ENCODE measurements around the gene MYO10. TPM values are rescaled to one million over a fixed set of nuclear protein-coding genes. Genes with fewer than 3 reads are reported as not detected.

Gene MYO10
- total RNA-seq, 2 experiments from 2014 or later = not detected

DNA sequence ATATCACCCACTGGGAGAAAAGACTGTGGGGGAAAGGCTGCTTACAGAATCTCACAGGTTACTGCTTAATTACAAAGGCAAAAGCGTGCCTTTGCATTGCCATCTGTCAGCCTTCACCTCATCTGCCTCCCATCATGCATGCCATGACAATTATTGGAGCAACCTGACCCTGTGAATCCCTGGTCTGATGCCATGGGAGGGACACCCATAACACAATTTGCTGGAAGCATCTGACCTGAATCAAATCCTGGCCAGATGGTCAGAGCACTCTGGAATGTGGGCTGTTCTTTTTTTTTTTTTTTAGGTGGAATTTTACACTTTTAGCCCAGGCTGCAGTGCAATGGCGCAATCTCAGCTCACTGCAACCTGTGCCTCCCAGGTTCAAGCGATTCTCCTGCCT lies 307.7 kb downstream of the MYO10 start:
- POLR2A ChIA-PET = interaction anchor here (1.1 to 7.3 kb wide), 5 partner anchors 11 to 45 kb away, joined by 3 to 206 read pairs (median 8); partner anchors contain the start of gene RETREG1
- Histone ChIP-seq H3K27me3 (ENCODE audit: control insufficient read depth in 1 of 2, insufficient read depth in 2 of 2, low read length in 2 of 2) (no peaks in the 10 kb centered on the region), H3K4me1 (ENCODE audit: insufficient read depth, low read length) (peaks cover 50% of the 10 kb centered on the region), H3K27ac (ENCODE audit: low read depth in 1 of 2, low read length in 2 of 2) (no peak overlapping the region), H3K9me3 (ENCODE audit: control insufficient read depth in 1 of 2, insufficient read depth in 1 of 2, low read length in 2 of 2) (no peaks in the 10 kb centered on the region), H3K4me3 (ENCODE audit: low read length) (no peak overlapping the region), H3K36me3 (ENCODE audit: insufficient read depth, low read length) (no peaks in the 10 kb centered on the region)
- CTCF ChIA-PET = interaction anchor here (3.7 kb wide), 1 partner anchor 12 kb away, joined by 21 read pairs; the partner anchor contains the start of gene RETREG1
- ATAC-seq (ENCODE audit: poor library complexity) (no peak), DNase-seq (no peak)
- Mint-ChIP-seq H3K27ac (peak overlapping the region; percentile 93), H3K27me3 (no peaks in the 10 kb centered on the region), H3K9me3 (no peaks in the 10 kb centered on the region), H3K4me3 (no peak overlapping the region), H3K4me1 (ENCODE audit: low read depth) (peaks cover 43% of the 10 kb centered on the region), H3K36me3 (ENCODE audit: low read depth) (peaks cover 7% of the 10 kb centered on the region)
- intact Hi-C loops (cut with DNase I, micrococcal nuclease) = no loop called here
- TF ChIP-seq, protein P1, sequence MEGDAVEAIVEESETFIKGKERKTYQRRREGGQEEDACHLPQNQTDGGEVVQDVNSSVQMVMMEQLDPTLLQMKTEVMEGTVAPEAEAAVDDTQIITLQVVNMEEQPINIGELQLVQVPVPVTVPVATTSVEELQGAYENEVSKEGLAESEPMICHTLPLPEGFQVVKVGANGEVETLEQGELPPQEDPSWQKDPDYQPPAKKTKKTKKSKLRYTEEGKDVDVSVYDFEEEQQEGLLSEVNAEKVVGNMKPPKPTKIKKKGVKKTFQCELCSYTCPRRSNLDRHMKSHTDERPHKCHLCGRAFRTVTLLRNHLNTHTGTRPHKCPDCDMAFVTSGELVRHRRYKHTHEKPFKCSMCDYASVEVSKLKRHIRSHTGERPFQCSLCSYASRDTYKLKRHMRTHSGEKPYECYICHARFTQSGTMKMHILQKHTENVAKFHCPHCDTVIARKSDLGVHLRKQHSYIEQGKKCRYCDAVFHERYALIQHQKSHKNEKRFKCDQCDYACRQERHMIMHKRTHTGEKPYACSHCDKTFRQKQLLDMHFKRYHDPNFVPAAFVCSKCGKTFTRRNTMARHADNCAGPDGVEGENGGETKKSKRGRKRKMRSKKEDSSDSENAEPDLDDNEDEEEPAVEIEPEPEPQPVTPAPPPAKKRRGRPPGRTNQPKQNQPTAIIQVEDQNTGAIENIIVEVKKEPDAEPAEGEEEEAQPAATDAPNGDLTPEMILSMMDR (IDR thresholded peaks at IDR 0.05) = no peak

DNA sequence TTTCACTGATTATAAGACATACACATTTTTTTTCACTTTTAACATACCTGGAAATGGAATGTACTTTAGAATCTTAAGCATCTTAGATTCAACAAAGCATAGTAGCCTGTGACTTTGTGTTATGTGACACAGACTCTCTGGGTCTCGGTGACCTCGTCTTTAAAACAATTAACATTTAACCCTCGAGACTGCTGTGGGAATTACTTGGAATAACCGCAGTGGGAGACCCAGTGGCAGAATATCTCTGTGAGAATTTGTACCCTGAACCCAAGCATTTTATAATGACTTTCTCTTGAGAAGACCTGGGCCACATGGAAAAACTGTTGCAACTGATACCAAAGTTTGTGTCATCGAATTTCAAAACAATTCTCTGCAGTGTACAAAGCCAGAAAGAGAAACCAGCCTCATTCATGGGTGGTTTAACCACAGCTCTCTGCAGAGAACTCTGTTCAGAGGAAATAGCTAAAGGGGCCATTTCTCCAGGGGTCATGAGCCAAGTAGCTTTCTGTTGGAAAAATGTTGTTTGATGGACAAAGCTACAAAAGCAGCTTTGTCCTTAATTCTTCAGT lies 309.3 kb downstream of the MYO10 start:
- H3K4me1 Mint-ChIP-seq (ENCODE audit: low read depth) = peaks cover 43% of the 10 kb centered on the region
- peak overlapping the region; percentile 93 for H3K27ac Mint-ChIP-seq
- no peaks in the 10 kb centered on the region for H3K9me3 Mint-ChIP-seq
- DNase-seq = peak in 4 of 14 experiments; percentile 32 to 60 (median 52)
- H3K4me3 ChIP-seq (ENCODE audit: low read length) = no peak overlapping the region
- ATAC-seq (ENCODE audit: poor library complexity) = peak; percentile 46
- peaks cover 50% of the 10 kb centered on the region for H3K4me1 ChIP-seq (ENCODE audit: insufficient read depth, low read length)
- TF ChIP-seq, protein P1 (IDR thresholded peaks at IDR 0.05) = no peak
- no peaks in the 10 kb centered on the region for H3K9me3 ChIP-seq (ENCODE audit: control insufficient read depth in 1 of 2, insufficient read depth in 1 of 2, low read length in 2 of 2)
- no peaks in the 10 kb centered on the region for H3K36me3 ChIP-seq (ENCODE audit: insufficient read depth, low read length)
- CTCF ChIA-PET = interaction anchor here (0.5 to 3.7 kb wide), 3 partner anchors 10 to 47 kb away, joined by 3 to 21 read pairs (median 4); partner anchors contain the start of gene RETREG1
- no peaks in the 10 kb centered on the region for H3K27me3 Mint-ChIP-seq
- no peak overlapping the region for H3K27ac ChIP-seq (ENCODE audit: low read depth in 1 of 2, low read length in 2 of 2)
- intact Hi-C loops (cut with DNase I, micrococcal nuclease) = loop anchor here in 1 of 2 experiments (1.0 kb wide), 1 partner anchor 9 kb away; no protein-coding TSS in a partner anchor
- peaks cover 7% of the 10 kb centered on the region for H3K36me3 Mint-ChIP-seq (ENCODE audit: low read depth)
- peak overlapping the region; percentile 16 for H3K4me3 Mint-ChIP-seq
- no peaks in the 10 kb centered on the region for H3K27me3 ChIP-seq (ENCODE audit: control insufficient read depth in 1 of 2, insufficient read depth in 2 of 2, low read length in 2 of 2)
- POLR2A ChIA-PET = interaction anchor here (0.9 to 7.3 kb wide), 6 partner anchors 10 to 109 kb away, joined by 3 to 206 read pairs (median 4); partner anchors contain the start of gene RETREG1

DNA sequence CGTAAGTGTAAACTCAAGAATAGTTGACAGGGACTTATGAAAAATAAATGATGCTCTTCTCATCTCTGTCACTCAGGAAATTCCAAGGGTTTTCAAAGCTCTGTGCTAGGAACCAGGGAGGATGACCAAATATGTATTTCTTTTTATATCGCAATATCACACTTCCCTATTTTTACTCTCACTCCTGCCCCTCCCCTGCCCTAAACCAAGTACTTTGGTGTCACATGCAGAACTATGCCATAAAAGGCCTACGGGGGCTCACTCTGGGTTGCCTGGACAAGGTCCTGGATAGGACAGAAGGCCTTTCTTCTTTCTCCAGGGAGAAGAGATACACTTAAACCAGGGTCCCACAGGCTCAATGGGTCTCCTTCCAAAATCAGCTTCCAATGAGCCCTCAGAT lies 311.0 kb downstream of the MYO10 start:
- H3K36me3 ChIP-seq (ENCODE audit: insufficient read depth, low read length) = no peaks in the 10 kb centered on the region
- TF ChIP-seq, protein P1 (IDR thresholded peaks at IDR 0.05) = no peak
- no peaks in the 10 kb centered on the region for H3K27me3 Mint-ChIP-seq
- DNase-seq = peak in 2 of 14 experiments; percentile 39 to 42
- H3K4me3 Mint-ChIP-seq = no peak overlapping the region
- peaks cover 42% of the 10 kb centered on the region for H3K4me1 Mint-ChIP-seq (ENCODE audit: low read depth)
- H3K9me3 Mint-ChIP-seq = no peaks in the 10 kb centered on the region
- peak overlapping the region; percentile 93 for H3K27ac Mint-ChIP-seq
- H3K4me1 ChIP-seq (ENCODE audit: insufficient read depth, low read length) = peaks cover 44% of the 10 kb centered on the region
- no peak overlapping the region for H3K4me3 ChIP-seq (ENCODE audit: low read length)
- peaks cover 7% of the 10 kb centered on the region for H3K36me3 Mint-ChIP-seq (ENCODE audit: low read depth)
- CTCF ChIA-PET = no interaction called here
- POLR2A ChIA-PET = interaction anchor here (7.3 kb wide), 1 partner anchor 8 kb away, joined by 206 read pairs; the partner anchor contains the start of gene RETREG1
- H3K27me3 ChIP-seq (ENCODE audit: control insufficient read depth in 1 of 2, insufficient read depth in 2 of 2, low read length in 2 of 2) = no peaks in the 10 kb centered on the region
- intact Hi-C loops (cut with DNase I, micrococcal nuclease) = no loop called here
- no peak overlapping the region for H3K27ac ChIP-seq (ENCODE audit: low read depth in 1 of 2, low read length in 2 of 2)
- ATAC-seq (ENCODE audit: poor library complexity) = no peak
- H3K9me3 ChIP-seq (ENCODE audit: control insufficient read depth in 1 of 2, insufficient read depth in 1 of 2, low read length in 2 of 2) = no peaks in the 10 kb centered on the region

Data from CD4-positive, alpha-beta T cell (primary cell).